A172 (cell line): ENCODE data around the gene IL1RAPL2. TPM values are rescaled to one million over a fixed set of nuclear protein-coding genes. Genes with fewer than 3 reads are reported as not detected.

Experiments used
- DNase-seq: peaks from one replicate; pipeline ENCODE4 v3.0.0-alpha.2; 2015; ENCODE audit warnings: low spot score
- total RNA-seq: library from RNA; depleted of rRNA; stranded (reverse); fragments of >200 nt; shearing (Covaris generic); gene quantifications from 2 replicates; pipeline ENCODE4 v1.2.3, GENCODE V29; 2014

IL1RAPL2 gene
- total RNA-seq, 1 experiment from 2014 or later, result not detected

DNA sequence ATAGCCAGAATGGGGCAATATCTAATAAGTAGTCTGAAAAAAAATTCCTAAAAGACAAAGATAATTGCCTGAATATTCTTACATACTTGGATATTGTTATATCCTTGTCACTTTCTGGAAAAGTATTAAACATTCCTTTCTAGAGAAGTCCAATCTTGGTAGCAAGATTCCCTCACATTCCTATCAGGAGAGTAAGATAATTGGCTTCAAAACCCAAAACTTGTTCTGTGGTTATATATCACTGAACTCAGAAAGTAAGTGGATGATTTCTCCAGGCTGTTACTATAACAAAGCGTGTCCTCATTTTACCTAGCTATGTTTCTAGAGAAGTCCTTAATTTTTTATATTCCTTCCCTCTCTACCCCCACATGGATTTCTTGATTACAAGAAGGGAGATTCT, 700.5 kb downstream of the IL1RAPL2 start:
- no peak for DNase-seq

DNA sequence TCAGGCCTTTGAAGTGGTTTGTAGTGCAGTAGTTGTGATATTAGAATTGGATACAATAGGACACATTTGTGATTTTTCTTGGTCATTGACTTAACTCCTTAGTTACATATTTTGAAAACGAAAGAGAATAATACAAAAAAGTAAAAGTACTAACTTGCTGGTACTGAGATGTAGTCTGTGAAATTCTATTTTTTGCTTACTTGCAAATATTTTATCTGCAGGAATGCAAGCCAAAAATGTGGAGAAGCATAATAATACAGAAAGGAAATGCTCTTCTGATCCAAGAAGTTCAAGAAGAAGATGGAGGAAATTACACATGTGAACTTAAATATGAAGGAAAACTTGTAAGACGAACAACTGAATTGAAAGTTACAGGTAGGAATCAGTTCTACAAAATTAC, 701.2 kb downstream of the IL1RAPL2 start:
- no peak for DNase-seq

DNA sequence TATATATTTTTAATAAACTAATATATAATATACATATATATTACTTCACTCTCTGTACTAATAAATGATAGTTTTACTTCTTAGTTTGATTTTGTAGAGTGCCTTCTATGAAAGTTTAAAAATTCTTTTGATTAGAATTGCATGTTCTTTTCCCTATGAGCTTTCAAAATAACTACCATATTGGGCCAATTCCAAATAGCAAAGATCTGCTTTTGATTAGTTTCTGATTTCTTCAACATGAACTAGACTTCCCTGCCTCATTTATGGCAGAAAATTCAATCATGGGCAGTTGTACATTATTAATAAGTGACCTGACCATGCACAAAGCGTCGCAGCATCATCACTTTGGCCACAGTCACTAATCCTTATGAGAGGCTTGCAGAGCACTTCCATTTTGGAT, 703.4 kb downstream of the IL1RAPL2 start:
- DNase-seq, result no peak

DNA sequence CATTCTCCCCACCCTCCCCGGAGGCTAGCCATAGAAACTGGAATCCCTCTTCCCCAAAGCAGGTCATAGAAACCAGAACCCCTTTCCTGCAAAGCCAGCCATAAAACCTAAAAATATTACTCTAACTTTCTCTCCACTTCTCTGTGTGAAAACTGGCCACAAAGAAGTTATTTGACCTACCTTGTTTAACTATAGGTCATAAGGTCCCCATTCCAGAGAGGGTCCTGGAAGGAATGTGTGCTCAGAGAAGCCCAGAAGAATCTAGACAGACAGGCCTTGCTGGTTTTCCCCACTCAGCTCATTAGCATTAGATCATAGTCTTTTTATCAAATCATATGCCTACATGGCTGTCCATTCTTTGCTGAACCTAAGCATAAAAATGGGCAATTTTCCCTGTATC, 707.3 kb downstream of the IL1RAPL2 start:
- DNase-seq, result no peak

DNA sequence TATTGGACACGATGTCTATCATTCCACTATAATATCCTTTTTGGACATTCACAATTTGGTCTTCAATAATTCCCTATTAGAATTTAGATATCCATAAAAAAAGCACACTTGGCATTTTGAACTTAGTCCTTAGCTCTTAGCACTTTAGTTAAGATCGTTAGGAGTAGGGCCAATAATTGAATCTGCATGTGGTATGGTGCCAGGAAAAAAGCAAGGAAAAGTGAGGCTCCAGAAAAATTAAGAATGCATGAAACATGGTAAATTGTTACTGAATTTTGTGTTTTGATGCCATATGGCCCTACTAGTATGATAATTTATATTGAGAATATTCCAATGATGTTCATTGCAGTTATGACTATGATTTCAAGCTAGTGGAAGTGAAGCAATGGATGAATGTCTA, 708.1 kb downstream of the IL1RAPL2 start:
- no peak for DNase-seq

DNA sequence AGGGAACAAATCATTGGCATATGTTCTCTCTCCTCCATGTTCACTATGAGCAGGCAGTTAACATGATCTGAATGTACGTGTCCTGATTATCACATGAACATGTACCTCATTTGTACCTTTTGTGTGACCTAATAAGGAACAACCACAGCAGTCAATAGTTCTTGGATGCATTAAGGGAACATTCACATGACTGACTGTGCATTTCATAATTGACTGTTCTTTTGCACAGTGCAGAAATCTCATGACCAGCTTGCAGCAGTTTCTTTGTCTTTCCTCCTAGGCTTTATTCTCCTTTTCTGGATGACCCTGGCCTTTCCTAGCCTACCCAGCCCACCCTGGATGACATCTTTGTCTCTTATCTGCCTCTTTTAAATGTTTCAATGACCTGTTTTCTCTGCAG, 711.1 kb downstream of the IL1RAPL2 start:
- no peak for DNase-seq

DNA sequence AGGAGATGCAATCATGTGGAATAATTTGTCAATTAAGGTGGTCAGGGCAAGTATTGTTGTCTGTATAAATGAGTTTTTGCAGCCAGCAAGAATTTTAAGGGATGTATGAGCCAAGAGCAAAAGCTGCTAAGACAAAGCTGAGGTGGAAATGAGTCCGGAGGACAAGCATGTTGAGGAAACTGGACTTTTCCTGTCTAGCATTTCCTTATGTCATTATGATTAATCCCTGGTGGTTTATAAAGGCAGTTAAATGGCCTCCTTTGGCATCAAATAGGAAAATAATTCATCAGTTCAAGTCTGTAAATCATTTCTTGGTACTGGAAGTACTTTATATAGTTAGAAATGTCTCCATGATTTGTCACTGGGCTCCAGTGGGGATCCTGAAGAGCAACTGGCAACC, 716.1 kb downstream of the IL1RAPL2 start:
- no peak for DNase-seq

DNA sequence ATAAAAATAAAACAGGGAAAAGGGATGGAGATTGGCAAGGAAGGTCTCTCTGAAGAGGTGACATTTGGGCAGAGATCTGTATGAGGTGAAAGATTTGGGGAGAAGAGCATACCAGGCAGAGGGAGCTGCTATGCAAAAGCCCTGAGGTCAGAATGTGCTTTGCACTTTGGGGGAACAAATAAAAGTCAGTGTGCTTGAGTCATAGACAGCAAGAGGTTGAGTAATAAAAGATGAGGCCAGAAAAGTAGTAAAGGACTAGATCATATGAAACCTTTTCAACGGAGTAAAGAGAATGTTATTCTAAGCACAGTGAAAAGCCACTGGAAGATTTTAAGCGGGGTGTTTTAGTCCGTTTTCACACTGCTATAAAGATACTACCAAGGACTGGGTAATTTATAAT, 731.0 kb downstream of the IL1RAPL2 start:
- DNase-seq, result no peak

DNA sequence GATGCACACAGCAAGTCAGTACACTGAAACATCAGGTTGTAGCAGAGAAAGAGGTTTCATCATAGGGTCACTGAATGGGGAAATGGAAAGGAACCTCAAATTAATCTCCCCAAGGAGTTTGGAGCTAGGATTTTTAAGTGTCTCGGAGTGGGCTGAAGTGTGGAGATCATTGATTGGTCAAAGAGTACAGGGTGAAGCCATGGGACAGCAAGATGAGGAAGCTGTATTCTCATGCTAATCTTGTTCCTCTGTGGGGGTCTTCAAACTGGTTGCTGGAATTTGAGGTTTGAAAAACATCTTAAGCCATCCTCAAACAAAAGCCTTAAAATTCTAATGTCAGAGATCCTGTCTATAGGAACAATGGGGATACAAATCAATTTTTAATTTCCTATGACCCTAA, 733.3 kb downstream of the IL1RAPL2 start:
- no peak for DNase-seq

DNA sequence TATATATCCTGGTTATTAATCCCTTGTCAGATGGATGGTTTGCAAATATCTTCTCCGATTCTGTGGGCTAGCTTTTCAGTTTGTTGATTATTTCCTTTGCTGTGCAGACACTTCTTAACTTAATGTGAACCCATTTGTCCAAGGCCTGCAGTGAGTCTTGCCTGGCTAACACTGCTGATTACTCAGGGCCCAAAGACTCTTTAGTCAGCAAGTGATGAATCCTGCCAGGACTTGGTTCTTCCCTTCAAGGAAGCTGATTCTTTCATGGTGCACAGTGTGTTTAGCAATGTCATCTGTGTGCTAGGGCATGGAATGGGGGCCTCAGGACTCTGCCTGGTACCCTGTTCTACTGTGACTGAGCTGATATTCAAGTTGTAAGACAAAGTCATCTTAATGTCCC, 736.2 kb downstream of the IL1RAPL2 start:
- no peak for DNase-seq

DNA sequence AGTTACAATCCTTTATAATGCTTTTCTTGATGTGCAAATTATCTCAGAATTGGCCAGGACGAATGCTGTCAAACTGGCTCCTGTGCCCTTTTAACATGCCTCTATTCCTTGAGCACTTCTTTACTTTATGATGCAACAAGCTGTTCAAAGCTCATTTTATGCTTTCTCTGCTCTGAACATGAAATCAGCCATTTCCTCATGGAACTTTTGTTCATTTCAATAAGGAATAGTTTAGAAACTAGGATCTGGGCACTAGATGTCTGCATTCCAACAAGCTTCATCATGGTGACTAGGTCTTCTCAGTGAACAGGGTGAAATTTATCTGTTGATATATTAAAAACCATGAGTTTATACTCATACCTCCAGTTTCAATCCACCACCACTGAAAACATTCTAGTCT, 741.8 kb downstream of the IL1RAPL2 start:
- no peak for DNase-seq

DNA sequence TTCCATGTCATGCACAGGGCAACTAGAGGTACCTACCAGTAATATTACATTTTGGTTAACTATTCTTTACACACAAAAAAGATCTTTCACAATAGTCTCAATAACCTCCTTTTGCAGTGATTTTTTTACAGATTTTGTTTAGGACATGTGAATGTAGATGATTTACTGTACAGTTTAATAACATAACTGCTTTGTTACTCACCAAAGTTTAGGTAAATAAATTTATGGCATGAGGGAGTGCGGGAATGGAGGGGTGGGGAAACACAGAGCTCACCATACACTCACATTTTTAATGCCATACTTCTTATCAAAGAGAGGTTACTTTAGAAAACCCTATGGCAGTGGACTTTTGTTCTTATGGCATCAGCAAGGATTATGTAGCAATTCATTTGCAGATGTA, 747.6 kb downstream of the IL1RAPL2 start:
- no peak for DNase-seq

DNA sequence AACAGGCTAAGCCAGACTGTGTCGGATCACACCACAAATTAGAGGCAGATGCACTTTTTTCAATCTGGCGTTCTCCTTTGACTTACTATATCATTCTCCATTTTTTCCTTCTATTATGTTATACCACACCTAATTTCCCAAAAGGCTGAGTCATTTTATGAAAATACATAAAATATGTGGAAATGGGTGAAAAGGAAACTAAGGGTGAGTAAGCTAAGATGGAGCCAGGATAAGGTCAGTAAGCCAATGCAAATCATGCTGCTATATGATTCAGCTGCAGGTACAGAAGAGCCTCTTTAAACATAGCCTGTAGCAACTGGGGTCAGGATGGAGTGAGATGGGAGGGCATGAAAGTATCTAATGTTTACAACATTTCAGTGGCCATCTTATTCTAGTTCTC, 748.5 kb downstream of the IL1RAPL2 start:
- DNase-seq, result no peak

DNA sequence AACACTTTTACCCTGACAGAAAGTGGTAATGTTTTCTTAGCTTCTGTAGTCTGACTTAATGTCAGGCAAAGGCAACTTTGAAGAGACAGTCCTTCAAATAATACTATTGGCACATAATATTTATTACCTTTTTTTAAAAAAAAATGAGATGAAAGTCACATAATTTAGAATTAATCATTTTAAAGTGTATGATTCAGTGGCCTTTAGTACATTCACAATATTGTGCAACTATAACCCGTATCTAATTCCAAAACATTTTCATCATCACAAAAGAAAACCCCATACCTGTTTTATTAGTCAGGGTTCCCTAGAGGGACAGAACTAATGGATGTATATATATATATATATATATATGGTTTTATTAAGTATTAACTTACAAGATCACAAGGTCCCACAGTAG, 749.2 kb downstream of the IL1RAPL2 start:
- DNase-seq, result no peak

DNA sequence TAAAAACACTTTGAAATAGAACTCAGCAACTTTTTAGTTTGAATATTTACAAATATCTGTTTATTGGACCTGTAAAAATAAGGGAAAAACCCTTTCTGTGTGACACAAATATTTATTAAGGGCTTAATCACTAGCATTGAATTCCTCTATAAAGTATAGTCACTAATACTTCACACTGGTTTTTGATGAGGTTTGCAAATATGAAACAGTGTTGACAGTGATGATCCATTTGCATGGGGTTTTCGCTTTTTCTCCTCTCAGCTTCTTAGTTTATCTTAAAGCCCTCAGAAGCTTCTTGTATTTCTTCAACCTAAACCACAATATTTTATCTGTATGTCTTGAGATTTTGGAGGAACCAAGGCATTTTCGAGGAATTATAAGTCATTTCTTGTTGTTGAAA, 751.1 kb downstream of the IL1RAPL2 start:
- no peak for DNase-seq

DNA sequence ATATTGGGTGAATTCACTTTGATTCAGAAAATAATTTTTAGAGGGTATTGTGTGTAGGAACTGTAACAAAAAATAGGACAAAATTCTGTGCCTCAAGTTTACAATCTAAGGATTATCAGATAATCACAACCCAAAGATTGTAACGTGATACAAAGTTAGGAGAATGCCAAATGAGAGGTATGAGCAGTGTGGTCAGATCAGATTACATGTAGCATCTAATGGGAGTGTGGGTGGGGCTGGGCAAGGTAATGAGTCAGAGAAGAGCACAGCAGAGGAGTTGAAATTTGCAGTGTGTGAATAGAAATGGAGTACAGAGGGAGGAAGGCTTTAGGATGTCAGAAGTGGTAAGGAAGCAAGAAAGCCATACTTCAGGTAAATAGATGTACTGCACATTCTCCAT, 757.9 kb downstream of the IL1RAPL2 start:
- DNase-seq, result no peak

DNA sequence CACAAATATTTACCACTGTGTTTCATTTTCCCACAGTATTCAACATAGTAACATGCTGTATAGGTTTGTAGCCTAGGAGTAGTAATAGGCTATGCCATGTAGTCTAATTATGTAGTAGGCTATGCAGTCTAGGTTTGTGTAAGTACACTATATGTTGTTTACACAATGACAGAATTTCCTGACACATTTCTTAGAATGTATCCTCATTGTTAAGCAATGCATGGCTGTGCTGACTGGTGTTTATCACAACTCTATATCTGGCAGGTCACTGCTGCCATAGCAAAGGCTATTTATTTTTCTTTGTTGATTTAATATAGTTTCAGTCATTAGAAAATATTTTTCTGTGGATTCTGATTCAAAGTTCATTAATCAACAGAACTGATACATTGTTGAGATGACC, 762.8 kb downstream of the IL1RAPL2 start:
- no peak for DNase-seq

DNA sequence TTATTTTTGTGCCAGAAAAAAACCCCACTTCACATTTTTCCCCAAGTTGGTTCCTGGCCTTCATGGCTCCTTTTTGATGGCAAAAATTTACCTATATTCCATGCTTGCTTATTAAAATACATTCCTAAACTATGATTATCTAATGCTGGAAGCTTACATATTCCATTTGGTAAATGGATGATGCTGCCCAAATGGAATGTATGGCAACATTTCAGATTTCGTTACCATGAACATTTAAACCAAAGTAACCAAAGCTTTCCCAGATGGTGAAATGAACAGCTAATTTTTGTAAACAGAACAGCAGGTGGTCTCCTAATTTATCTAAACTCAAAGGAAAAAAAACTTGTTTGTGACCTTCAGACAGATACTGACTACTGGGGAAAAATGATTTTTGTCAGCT, 765.2 kb downstream of the IL1RAPL2 start:
- DNase-seq, result no peak

DNA sequence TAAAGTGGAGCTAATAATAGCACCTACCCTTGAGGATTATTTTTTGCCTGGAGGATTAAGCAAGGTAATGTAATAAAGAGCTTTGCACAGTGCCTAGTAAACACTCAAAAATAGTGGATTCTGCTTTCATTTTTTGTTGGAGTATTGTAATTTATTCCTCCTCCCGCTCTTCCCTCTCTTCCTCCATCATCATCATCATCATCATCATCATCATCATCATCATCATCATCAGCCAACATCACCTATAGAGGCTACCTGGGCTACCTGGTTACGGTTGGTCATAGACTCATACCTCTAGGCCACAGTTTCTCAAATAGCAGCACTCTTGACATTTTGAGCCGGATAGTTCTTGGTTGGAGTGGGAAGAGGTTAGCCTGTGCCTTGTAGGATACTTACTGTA, 781.4 kb downstream of the IL1RAPL2 start:
- DNase-seq, result no peak

DNA sequence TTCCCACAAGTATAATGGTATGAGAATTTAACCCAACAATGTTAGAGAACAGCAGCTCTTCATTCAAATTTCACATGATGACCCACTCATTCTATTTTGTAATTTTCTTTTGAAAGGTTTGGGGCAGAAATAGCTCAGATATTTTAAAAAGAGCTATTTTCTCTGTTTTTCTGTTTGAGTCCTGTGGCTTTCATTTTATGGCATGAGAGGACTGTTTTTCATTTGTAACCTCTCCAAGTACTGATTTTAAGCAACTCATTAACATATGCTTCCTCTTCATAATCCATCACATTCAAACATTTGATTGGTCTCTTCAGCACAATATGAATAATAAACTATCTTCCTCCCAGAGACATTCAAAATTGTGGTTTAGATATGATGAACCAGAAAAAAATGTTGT, 783.5 kb downstream of the IL1RAPL2 start:
- DNase-seq, result no peak

DNA sequence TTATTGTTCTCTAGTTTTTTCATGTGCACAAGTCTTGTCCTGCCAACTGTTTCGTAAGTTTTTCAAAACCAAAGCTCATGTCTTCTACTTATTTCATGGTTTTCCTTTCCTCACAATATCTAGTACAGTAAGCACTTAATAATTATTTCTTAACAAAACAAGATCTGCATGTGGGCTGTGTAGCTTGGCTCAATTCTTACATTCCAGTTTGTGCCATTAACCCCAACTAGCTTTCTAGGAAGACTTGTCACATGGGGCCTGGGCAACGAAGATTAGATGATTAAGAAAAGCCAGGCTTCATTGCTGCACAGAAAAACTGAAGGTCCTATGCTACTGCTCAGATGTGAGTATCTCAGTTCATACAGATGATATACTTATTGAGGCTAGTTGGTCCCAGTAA, 809.8 kb downstream of the IL1RAPL2 start:
- no peak for DNase-seq

DNA sequence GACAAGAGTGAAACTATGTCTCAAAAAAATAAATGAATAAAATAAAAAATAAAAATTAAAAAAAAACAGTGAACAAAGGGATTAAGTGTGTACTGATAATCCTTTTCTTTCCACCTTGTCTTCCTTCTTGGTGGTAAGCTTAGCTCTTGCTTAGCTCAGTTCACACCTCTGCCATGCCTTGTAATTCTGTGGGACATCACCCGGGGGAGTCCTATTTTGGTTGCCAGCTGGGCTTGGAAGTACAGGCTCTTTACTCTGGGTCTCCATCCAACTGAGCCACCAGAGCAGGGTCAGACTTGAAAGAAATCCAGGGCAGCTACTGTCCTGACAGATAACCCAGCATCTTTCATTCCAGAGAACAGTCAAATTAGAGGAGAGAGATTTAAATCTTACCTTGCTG, 858.7 kb downstream of the IL1RAPL2 start:
- DNase-seq, result no peak

DNA sequence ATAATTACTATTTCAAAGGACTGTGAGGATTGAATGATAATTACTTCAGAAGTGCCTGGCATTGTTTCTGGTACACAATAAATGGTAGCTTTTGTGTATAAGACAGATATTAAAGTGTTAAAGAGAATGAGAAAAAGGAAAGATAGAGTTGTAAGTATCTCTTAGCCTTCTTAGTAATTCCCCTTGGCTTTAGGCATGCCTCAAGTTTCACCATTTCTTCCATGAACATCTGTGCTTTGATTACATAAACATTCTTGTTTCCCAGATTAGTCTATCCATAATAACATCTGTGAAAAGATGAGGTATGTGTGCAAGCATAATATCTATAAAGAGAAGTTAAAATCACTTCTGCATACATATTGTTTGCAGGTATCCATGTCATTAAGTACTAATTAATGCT, 885.4 kb downstream of the IL1RAPL2 start:
- no peak for DNase-seq

DNA sequence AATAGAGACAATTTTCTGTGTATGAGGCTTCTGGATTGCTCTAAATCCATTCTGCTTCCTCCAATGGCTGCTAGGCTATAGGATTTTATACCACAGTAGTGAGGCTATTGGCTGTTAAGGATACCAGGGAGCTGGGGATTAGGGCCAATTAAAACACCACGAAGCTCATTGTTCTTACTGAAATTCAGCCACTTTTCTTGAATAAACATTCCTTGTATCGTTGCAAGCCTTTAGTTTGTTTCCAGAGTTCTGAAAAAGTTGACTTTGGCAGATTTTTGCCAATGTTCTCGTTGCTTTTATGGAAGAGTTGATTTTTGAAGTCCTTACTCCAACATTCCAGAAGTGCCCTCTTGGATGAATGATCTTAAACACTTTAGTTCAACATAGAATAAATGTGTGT, 892.8 kb downstream of the IL1RAPL2 start:
- DNase-seq, result no peak

DNA sequence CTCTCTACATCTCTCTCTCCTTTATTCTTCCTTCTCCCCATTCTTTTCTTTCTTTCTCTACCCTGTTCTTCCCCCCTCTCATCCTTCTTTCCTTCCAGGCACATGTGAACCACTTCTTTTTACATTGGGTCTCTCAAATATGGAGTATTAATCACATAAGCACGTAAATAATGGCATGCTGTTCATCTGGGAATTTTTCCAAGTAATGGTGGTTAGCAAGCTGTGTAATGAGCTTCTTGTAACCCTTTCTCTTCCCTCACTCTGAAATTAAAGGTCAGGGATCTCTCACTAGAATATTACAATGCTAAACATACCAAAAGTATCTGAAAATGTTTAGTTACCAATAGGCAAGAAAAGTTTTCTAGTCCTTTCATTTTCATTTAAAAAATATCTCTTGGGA, 894.4 kb downstream of the IL1RAPL2 start:
- DNase-seq, result no peak
